GM12873 (cell line): ENCODE results near the gene CSDE1.

Experiments used
- CTCF ChIP-seq: IDR thresholded peaks from 2 replicates; pipeline ENCODE4 v1.5.1; 2012; ENCODE audit warnings: low read depth, mild to moderate bottlenecking, moderate library complexity, low read length, control low read depth; ENCODE audit not compliant: insufficient read depth; ENCODE audit errors: missing control alignments

The CSDE1 gene

GRCh38 chr1:114735479-114735878 is 22.3 kb downstream of the CSDE1 start:
- no peak for TF ChIP-seq CTCF

GRCh38 chr1:114729782-114730181 is 28.0 kb downstream of the CSDE1 start:
- TF ChIP-seq CTCF, result no peak

GRCh38 chr1:114728553-114728952 is 29.2 kb downstream of the CSDE1 start:
- TF ChIP-seq CTCF, result no peak

- TF ChIP-seq CTCF, result no peak
These were observed 32.6 kb downstream of the CSDE1 start for GRCh38 chr1:114725230-114725629.

GRCh38 chr1:114723915-114724314 is 33.9 kb downstream of the CSDE1 start:
- TF ChIP-seq CTCF, result no peak

- no peak for TF ChIP-seq CTCF
These were observed 34.3 kb downstream of the CSDE1 start for GRCh38 chr1:114723457-114723856.

GRCh38 chr1:114720492-114720891 is 37.3 kb downstream of the CSDE1 start:
- TF ChIP-seq CTCF, result no peak

- TF ChIP-seq CTCF, result no peak
These were observed 38.4 kb downstream of the CSDE1 start for GRCh38 chr1:114719424-114719787.
